Right lobe of liver (tissue), 4 donors: Measurements from ENCODE around the gene DDX10.

Experiments used
- CTCF ChIP-seq, 4 donors: fragments of 200-600 bp in 3 of 4; fragments of 450-650 bp in 1 of 4; IDR thresholded peaks; one replicate each; pipeline versions ENCODE4 v1.5.1 to v1.8.0; 2016 to 2022; ENCODE audit warnings: antibody characterized with exemption in 4 of 4, mild to moderate bottlenecking in 2 of 4
- POLR2A ChIP-seq: fragments of 450-650 bp; IDR thresholded peaks from one replicate; pipeline ENCODE4 v1.6.1; 2017; ENCODE audit warnings: antibody characterized with exemption, mild to moderate bottlenecking
- donor health status: DM: no; HTN: no; CAD: no.
- donor health status: DM: no; HTN: no; CAD: no.
- donor health status: DM: no; HTN: yes; CAD: no.

- TF ChIP-seq POLR2A = no peak
- TF ChIP-seq CTCF (IDR thresholded peaks at IDR 0.05) = no peak
Measured at GRCh38 chr11:108824545-108824944, 159.7 kb downstream of the DDX10 start.
